Liver (tissue), 9 donors: ENCODE measurements around the gene LINC01488. TPM values are rescaled to one million over a fixed set of nuclear protein-coding genes. Genes with fewer than 3 reads are reported as not detected.

ENCODE experiments used
- DNase-seq: peaks from one replicate; pipeline ENCODE4 v3.0.0-alpha.2; 2017; ENCODE audit warnings: low spot score
- H3K27ac ChIP-seq, 2 donors: one replicate each; pipeline ENCODE4 v1.7.0; 2013; ENCODE audit warnings: inconsistent platforms in 2 of 2, low read length in 2 of 2, control low read depth in 1 of 2, low read depth in 1 of 2, mild to moderate bottlenecking in 1 of 2
- H3K27me3 ChIP-seq, 4 donors: one replicate each; pipeline versions ENCODE4 v1.6.1 to v1.7.0; 2013; ENCODE audit warnings: low read length in 3 of 4, inconsistent platforms in 1 of 4, mild to moderate bottlenecking in 1 of 4, moderate library complexity in 1 of 4; ENCODE audit not compliant: control insufficient read depth in 4 of 4, insufficient read depth in 4 of 4
- H3K36me3 ChIP-seq, 4 donors: one replicate each; pipeline versions ENCODE4 v1.6.1 to v1.7.0; 2013; ENCODE audit warnings: low read length in 3 of 4, mild to moderate bottlenecking in 3 of 4, low read depth in 1 of 4, moderate library complexity in 1 of 4; ENCODE audit not compliant: control insufficient read depth in 4 of 4, insufficient read depth in 3 of 4
- H3K4me1 ChIP-seq, 4 donors: one replicate each; pipeline versions ENCODE4 v1.6.1 to v1.7.0; 2013; ENCODE audit warnings: low read length in 3 of 4, mild to moderate bottlenecking in 3 of 4, moderate library complexity in 1 of 4; ENCODE audit not compliant: control insufficient read depth in 4 of 4, insufficient read depth in 4 of 4
- H3K4me3 ChIP-seq, 3 donors: one replicate each; pipeline versions ENCODE4 v1.6.1 to v1.7.0; 2013; ENCODE audit warnings: low read length in 3 of 3, control low read depth in 1 of 3, low read depth in 1 of 3, mild to moderate bottlenecking in 1 of 3
- H3K9ac ChIP-seq, 2 donors: one replicate each; pipeline ENCODE4 v1.7.0; 2013; ENCODE audit warnings: low read length in 2 of 2, mild to moderate bottlenecking in 2 of 2, moderate library complexity in 2 of 2, control low read depth in 1 of 2, low read depth in 1 of 2
- H3K9me3 ChIP-seq, 4 donors: one replicate each; pipeline versions ENCODE4 v1.6.1 to v1.7.0; 2013; ENCODE audit warnings: low read length in 3 of 4; ENCODE audit not compliant: control insufficient read depth in 4 of 4
- ATF3 ChIP-seq: IDR thresholded peaks from 2 replicates; pipeline ENCODE4 v1.6.1; 2016; ENCODE audit warnings: antibody characterized with exemption
- CTCF ChIP-seq: fragments of 150-350 bp; IDR thresholded peaks from 2 replicates; pipeline ENCODE4 v1.5.1; 2017; ENCODE audit warnings: improper control_type of control experiment, low read depth, low read length; ENCODE audit not compliant: missing input control
- EGR1 ChIP-seq, 2 donors: IDR thresholded peaks; 2 replicates each; pipeline ENCODE4 v1.6.1; 2016 to 2018; ENCODE audit warnings: antibody characterized with exemption in 2 of 2, low read depth in 2 of 2
- FOXA1 ChIP-seq: IDR thresholded peaks from 2 replicates; pipeline ENCODE4 v1.6.1; 2016; ENCODE audit warnings: antibody characterized with exemption
- FOXA2 ChIP-seq: IDR thresholded peaks from 2 replicates; pipeline ENCODE4 v1.6.1; 2016; ENCODE audit warnings: antibody characterized with exemption
- GABPA ChIP-seq, 2 donors: IDR thresholded peaks in 1 of 2; conservative IDR thresholded peaks in 1 of 2; 2 replicates each; pipeline ENCODE4 v1.6.1; 2016; ENCODE audit warnings: antibody characterized with exemption in 2 of 2, mild to moderate bottlenecking in 1 of 2, moderate library complexity in 1 of 2
- HNF4A ChIP-seq, 2 donors: conservative IDR thresholded peaks; 2 replicates each; pipeline ENCODE4 v1.6.1; 2016; ENCODE audit warnings: antibody characterized with exemption in 2 of 2, mild to moderate bottlenecking in 2 of 2
- HNF4G ChIP-seq: IDR thresholded peaks from 2 replicates; pipeline ENCODE4 v1.6.1; 2016; ENCODE audit warnings: antibody characterized with exemption
- JUND ChIP-seq, 2 donors: IDR thresholded peaks; 2 replicates each; pipeline ENCODE4 v1.6.1; 2016; ENCODE audit warnings: antibody characterized with exemption in 2 of 2
- MAX ChIP-seq: IDR thresholded peaks from 2 replicates; pipeline ENCODE4 v1.6.1; 2016; ENCODE audit warnings: antibody characterized with exemption
- RAD21 ChIP-seq, 2 donors: IDR thresholded peaks; 2 replicates each; pipeline ENCODE4 v1.6.1; 2016; ENCODE audit warnings: antibody characterized with exemption in 2 of 2, mild to moderate bottlenecking in 2 of 2
- REST ChIP-seq: IDR thresholded peaks from 2 replicates; pipeline ENCODE4 v1.6.1; 2016; ENCODE audit warnings: antibody characterized with exemption, mild to moderate bottlenecking
- RXRA ChIP-seq, 2 donors: IDR thresholded peaks; 2 replicates each; pipeline ENCODE4 v1.6.1; 2017 to 2018; ENCODE audit warnings: antibody characterized with exemption in 2 of 2, mild to moderate bottlenecking in 1 of 2
- SP1 ChIP-seq: IDR thresholded peaks from 2 replicates; pipeline ENCODE4 v1.6.1; 2018; ENCODE audit warnings: antibody characterized with exemption, mild to moderate bottlenecking
- TAF1 ChIP-seq: conservative IDR thresholded peaks from 2 replicates; pipeline ENCODE4 v1.6.1; 2016; ENCODE audit warnings: antibody characterized with exemption, mild to moderate bottlenecking
- YY1 ChIP-seq: IDR thresholded peaks from 2 replicates; pipeline ENCODE4 v1.6.1; 2016; ENCODE audit warnings: antibody characterized with exemption, mild to moderate bottlenecking
- ZBTB33 ChIP-seq: IDR thresholded peaks from 2 replicates; pipeline ENCODE4 v1.6.1; 2016; ENCODE audit warnings: antibody characterized with exemption
- WGBS: extraction: QIAGEN DNeasy Blood & Tissue Kit; methylation state at CpG from one replicate; pipeline ENCODE4 v1.1.7; 2013; 5-methylcytosine and 5-hydroxymethylcytosine counted together
- polyA plus RNA-seq, 2 donors: library from polyadenylated mRNA; stranded (reverse) in 1 of 2; unstranded in 1 of 2; fragments of 200-250 nt in 1 of 2; fragments of >200 nt in 1 of 2; fragmentation: Nextera tagmentation in 1 of 2; extraction: Ambion mirVana in 1 of 2; gene quantifications; one replicate each; pipeline versions ENCODE4 v1.2.1 to v1.2.3, GENCODE V29; 2013 to 2015
- total RNA-seq, 2 donors: library from RNA; depleted of rRNA; stranded (reverse); fragments of >200 nt; gene quantifications; one replicate each; pipeline ENCODE4 v1.2.3, GENCODE V29; 2014
- donor health status: healthy.
- donor health status: healthy.
- donor health status: healthy.
- donor health status: healthy.
- donor health status: healthy.

Gene LINC01488
- total and polyA plus RNA-seq, 4 donors = 0.05 to 2.3 (median 0.60) TPM

- H3K27ac ChIP-seq = no peak overlapping the region
- H3K9ac ChIP-seq = no peak overlapping the region
- no peak for TF ChIP-seq REST
- TF ChIP-seq ZBTB33 = no peak
- TF ChIP-seq YY1 = no peak
- no peak for TF ChIP-seq CTCF
- TF ChIP-seq RAD21 (IDR thresholded peaks at IDR 0.05) = no peak
- no peak for TF ChIP-seq GABPA (IDR thresholded peaks at IDR 0.05 in 1 of 2, conservative IDR thresholded peaks at IDR 0.05 in 1 of 2)
- TF ChIP-seq ATF3 = no peak
- TF ChIP-seq MAX = no peak
- TF ChIP-seq EGR1 (IDR thresholded peaks at IDR 0.05; ENCODE audit: low read depth in 2 of 2) = no peak
- TF ChIP-seq HNF4G = no peak
- no peak for TF ChIP-seq JUND (IDR thresholded peaks at IDR 0.05)
- TF ChIP-seq HNF4A (conservative IDR thresholded peaks at IDR 0.05) = no peak
- TF ChIP-seq TAF1 = no peak
- no peak for TF ChIP-seq RXRA (IDR thresholded peaks at IDR 0.05)
- no peak overlapping the region for H3K4me3 ChIP-seq
- H3K36me3 ChIP-seq = no peaks in the 10 kb centered on the region
- no peaks in the 10 kb centered on the region for H3K9me3 ChIP-seq
- H3K4me1 ChIP-seq = peaks cover 0 to 14% (median 1%) of the 10 kb centered on the region in 4 donors
- no peak for DNase-seq
- H3K27me3 ChIP-seq = no peaks in the 10 kb centered on the region
- WGBS = 92% methylated on average over 5 of the region's 5 CpGs
Measured at GRCh38 chr11:69541001-69541285, 59.5 kb downstream of the LINC01488 start.

GRCh38 chr11:69541501-69542313 lies 60.2 kb downstream of the LINC01488 start:
- H3K4me1 ChIP-seq = peaks cover 0 to 14% (median 1%) of the 10 kb centered on the region in 4 donors
- no peaks in the 10 kb centered on the region for H3K36me3 ChIP-seq
- TF ChIP-seq RAD21 (IDR thresholded peaks at IDR 0.05) (peak in 1 of 2 donors; percentile 34), FOXA1 (no peak), HNF4A (conservative IDR thresholded peaks at IDR 0.05) (peak in 1 of 2 donors; percentile 5), SP1 (no peak), FOXA2 (no peak), TAF1 (no peak)
- no peaks in the 10 kb centered on the region for H3K27me3 ChIP-seq
- no peak for DNase-seq
- H3K9me3 ChIP-seq = no peaks in the 10 kb centered on the region
- H3K9ac ChIP-seq = no peak overlapping the region
- no peak overlapping the region for H3K4me3 ChIP-seq
- WGBS = 52% methylated on average over 8 of the region's 8 CpGs
- H3K27ac ChIP-seq = no peak overlapping the region
